NCI-H2171 treated with DMSO at 0.1 percent for 48 hours (cell line): Measurements from ENCODE around the gene UST.
"Not testable (repeated sequence)": the region's sequence is repeated elsewhere in the genome, so short reads cannot be mapped to it uniquely, and the experiment has no call there.

Experiments
- DNase-seq: peaks from one replicate; lab custom pipeline; 2025; lab: John Stamatoyannopoulos, UW

UST gene

DNA sequence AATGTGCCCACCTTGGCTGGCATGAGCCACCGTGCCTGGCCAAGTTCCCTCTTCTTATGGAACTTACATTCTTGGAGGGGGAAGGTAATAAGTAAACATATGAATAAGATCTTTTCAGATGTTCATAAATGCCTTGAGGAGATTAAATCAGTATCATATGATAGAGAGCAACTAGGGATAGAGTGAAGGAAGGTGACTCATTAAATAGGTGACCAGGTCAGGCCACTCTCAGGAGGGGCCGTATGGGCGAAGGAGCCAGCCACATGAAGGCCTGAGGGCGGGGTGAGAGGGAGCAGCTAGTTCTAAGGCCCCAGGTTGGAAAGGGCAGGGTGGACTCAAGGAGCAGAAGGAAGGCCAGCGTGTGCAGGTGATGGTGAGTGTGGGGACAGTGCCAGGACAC is 91.1 kb downstream of the UST start:
- DNase-seq = no peak

DNA sequence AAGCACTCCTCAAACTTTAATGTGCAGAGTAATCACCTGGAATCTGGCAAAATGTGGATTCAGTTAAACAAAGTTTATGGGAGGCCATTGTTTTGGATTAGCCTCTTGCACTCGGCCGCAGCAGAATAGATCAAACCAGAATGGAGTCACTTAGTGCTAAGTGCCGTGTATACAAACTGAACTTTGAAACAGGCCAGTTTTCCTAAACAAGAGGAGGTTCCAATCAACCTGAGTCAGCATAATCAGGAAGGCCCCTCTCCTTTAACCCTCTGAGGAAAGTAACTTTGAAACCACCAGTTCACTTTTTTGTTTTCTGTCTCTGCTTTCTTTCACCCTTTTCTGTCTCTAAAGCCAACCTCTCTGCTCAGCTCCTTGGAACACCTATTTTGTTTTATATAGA is 92.2 kb downstream of the UST start:
- no peak for DNase-seq

DNA sequence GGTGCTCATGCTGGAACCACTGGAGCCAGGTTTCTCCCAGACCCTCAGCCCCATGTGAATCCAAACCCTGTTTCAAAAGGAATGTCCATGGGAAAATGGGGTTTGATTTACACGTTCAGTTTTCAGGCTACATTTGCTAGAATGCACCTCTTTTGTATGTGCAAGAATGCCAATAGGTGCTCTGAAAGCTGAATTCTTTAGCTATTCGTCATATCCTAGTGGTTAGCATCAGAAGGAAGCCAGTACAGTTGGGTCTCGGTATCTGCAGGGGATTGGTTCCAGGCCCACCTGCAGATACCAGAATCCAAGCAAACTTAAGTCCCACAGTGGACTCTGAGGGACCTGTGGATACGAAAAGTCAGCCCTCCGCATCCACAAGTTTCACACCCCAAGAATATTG is 93.4 kb downstream of the UST start:
- no peak for DNase-seq

DNA sequence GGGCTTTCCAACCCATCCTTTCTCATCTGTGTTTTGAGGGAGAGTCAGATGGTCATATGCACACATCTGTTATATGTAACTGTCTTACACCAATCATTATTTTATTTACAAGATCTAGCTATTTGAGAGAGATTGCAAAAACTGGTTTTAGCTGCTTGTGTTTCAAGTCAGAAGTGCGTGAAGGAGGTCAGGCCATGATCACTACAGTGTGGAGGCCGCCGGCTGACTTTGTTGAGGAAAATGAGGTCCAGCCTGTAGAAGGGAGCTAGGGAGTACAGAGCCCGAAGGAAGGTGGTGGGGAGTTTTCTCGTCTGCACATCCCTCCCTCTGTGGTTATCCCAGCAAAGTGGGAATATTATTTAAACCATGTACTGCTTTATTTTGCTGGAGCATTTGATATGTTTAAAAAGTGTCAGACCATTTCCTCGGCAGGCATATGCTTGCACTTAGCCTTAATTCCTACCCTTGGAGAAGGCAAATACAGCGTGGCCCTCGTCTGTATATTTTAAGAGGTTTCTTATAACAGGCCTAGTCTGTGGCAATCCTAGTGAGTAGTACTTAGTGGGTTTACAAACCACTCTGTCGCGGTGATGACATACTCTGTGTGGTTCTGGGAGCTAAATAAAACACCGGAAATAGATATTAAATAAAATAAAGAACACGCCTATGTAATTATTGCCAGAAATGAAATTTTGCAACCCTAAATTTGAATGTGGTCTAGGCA is 95.6 kb downstream of the UST start:
- DNase-seq = no peak

DNA sequence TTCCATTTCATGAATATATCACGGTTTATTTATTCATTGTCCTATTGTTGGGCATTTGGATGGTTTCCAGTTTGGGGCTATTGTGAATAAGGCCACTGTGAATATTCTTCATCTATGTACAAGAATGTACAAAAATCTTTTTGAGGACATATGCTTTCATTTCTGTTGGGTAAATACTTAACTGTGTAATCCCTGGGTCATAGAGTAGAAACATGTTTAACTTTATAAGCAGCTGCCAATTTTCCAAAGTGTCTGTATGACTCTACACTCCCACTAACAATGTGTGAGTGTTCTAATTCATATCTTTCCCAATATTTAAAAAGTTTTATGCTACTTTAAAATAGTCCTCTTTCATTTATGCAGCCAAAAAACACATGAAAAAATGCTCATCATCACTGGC is 98.6 kb downstream of the UST start:
- no peak for DNase-seq

DNA sequence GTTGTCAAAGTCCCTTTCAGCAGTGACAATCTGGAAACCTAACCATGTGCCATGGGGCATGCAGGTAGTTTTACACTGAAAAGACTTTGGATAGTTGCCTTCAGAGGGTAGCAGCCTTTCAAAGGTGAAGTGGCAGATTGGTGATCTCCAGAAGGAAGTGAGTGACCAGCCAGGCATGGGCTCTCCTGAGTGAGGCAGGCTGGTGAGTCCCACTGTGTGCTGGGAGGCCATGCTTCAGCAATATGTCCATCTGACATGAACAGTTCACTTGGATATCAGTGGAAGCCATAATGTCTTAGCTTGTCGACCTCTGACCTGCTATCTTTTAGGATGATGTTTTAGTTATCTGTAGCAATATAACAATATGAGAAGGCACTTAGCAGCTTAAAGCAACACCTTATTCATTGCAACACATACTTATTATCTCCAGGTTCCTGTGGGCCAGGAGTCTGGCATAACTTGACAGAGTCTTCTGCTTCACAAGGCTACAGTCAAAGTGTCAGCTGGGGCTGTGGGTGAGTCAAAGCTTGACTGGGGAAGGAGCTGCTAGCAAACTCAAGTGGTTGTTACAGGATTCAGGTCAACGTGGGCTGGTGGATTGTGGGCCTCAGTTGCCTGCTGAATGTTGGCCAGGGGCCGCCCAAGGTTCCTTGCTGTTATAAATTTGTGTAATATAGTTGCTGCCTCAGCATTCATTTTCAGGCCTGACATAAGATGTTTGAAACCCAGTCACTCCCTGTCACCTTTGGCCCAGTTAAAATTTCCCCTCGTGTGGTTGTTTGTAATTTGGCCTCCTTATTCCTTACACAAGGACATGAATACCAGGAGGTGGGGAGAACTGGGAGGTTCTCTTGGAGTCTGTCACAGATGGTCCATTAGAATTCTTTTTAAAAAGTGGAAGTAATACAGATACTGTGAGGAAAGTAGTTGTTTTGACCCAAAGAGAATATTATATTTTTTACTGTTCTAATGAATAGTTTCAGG is 100.2 kb downstream of the UST start:
- no peak for DNase-seq

DNA sequence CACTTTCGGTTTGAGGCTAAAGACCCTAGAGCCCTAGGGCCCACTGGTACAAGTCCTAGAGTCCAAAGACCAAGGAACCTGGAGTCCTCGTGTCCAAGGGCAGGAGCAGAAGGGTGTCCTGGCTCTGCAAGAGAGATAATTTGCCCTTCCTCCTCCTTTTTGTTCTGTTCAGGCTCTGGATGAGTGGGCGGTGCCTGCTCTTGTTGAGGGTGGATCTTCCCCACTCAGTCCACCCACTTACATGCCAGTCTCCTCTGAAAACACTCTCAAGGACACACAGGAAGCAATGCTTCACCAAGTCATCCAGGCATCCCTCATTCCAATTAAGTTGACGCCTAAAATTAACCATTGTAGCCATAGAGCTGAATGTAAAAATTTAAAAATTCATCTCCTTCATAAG is 102.1 kb downstream of the UST start:
- no peak for DNase-seq

DNA sequence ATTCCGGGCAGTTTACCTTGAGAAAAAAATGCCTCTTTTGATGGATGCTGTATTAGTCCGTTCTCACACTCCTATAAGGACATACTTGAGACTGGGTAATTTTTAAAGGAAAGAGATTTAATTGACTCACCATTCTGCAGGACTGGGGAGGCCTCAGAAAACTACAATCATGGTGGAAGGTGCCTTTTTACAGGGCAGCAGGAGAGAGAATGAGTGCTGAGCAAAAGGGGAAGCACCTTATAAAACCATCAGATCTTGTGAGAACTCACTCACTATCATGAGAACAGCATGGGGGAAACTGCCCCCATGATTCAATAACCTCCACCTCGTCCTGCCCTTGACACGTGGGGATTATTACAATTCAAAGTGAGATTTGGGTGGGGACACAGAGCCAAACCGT is 102.6 kb downstream of the UST start:
- DNase-seq = not testable (repeated sequence)

DNA sequence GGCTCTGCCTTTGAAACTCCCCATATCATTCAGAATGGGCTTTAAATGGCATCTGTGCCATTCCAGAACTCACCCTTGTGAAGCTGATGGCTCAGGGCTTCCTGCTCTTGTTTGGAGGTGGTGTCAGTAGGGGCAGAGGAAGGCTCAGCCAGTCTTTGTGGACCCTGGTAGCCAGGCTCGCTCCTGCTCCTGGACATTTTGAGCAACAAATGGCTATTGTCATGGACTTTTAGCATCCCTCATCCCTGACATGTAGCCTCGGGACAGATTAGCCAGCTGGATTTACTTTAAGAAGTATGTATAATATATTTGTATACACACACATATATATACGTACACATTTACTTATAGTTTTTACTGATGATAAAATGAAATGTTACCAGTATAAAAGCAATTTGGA is 104.1 kb downstream of the UST start:
- DNase-seq = no peak

DNA sequence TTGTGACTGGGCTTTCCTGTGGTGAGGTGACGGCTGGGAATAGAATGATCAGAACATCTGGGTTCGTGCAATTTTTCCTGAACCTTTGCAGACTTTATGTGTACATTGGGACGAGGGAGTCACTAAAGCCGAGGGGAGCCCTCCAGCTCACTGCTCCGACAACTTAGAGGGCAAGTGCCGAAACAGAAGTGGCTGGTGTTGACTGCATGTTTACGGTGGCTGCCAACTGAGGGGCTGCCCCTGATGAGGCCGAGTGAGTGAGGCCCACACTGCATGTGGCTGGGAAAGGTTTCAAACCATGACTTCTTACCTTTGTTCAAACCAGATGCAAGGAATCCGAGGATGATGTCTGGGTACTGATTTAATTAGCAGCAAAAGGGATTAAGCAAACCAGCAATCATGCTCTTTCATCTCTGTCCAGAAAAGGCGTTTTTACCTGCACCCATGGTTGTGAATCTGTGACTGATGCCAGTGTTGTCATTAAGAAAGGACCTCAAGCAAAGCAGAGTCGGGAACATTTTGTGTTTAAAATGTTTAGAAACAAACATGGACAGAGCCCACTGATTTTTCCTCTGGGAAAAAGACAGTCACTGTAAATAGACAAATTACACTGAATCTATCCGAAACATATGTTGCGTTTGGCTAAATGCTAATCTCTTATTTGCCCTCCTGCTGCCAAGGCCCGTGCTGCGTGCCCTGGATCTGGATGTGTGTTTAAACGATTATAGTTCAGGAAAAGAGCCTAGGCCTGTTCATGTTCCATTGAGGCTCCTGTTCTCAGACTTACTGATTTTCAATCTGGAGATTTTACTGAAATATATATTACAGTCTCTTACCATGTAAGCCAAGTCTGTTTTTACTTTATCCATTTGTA is 105.1 kb downstream of the UST start:
- peak; percentile 65 for DNase-seq

DNA sequence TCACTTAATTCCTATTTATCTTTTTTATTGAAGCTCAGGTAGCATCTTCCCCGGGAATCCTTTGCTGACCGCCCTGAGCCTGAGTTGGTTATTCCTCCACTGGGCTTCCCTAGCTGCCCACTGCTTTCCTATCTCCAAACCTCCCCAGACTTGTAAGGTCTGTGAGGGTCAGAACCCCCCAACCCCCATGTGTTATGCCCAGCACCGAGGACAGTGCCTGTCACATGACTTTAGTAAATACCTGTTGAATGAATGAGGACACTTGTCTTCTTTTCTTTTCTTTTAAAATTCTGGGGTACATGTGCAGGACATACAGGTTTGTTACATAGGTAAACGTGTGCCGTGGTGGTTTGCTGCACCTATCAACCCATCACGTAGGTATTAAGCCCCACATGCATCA is 105.9 kb downstream of the UST start:
- no peak for DNase-seq

DNA sequence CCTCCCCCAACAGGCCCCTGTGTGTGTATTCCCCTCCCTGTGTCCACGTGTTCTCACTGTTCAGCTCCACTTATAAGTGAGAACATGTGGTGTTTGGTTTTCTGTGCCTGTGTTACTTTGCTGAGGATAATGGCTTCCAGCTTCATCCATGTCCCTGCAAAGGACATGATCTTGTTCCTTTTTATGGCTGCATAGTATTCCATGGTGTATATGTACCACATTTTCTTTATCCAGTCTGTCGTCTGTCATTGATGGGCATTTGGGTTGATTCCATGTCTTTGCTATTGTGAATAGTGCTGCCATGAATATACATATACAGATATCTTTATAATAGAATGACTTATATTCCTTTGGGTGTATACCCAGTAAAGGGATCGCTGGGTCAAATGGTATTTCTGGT is 106.3 kb downstream of the UST start:
- DNase-seq = not testable (repeated sequence)

DNA sequence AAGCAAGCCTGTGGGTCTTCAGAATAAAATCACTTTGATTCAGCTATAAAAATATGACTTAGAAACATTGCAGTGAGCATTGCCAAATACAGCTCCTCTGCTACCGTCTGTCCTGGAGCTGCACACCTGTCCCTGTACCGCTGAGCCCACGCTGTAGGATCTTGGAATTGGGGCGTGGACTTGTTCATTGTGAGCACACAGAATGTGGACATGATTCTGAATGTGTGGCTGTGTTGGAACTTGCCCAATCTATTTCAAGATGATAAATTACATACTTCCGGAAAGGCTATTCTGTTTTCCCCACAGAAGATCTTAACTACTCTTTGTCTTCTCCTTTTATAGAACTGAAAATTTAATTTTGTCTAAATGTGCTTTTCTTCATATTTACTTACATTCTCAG is 107.3 kb downstream of the UST start:
- DNase-seq = peak; percentile 86

DNA sequence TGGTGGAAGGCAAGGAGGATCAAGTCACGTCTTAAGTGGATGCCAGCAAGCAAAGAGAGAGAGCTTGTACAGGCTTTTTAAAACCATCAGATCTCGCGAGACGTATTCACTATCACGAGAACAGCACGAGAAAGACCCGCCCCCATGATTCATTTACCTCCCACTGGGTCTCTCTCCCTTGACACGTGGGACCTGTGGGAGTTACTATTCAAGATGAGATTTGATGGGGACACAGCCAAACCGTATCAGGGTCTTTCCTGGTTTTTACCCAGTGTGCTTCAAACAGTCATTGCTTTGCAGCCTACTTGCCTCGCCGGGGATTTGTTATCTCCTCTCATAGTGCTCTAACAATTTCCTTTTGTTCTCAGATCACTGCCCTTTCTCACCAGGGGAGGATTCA is 108.2 kb downstream of the UST start:
- DNase-seq = no peak

DNA sequence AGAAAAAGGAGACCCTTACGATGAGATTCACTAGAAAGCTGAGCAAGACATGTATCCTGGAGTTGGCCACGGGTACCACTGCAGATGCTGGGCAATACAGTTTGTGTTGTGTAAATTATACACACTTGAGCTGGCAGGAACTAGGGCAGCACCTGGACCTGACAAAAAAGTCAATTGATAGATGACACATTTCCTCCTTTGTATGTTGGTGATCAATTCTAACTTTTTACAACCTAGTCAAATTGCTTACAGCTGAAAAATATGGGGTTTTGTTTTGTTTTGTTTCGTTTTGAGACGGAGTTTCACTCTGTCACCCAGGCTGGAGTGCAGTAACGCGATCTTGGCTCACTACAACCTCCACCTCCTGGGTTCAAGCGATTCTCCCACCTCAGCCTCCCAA is 108.9 kb downstream of the UST start:
- no peak for DNase-seq

DNA sequence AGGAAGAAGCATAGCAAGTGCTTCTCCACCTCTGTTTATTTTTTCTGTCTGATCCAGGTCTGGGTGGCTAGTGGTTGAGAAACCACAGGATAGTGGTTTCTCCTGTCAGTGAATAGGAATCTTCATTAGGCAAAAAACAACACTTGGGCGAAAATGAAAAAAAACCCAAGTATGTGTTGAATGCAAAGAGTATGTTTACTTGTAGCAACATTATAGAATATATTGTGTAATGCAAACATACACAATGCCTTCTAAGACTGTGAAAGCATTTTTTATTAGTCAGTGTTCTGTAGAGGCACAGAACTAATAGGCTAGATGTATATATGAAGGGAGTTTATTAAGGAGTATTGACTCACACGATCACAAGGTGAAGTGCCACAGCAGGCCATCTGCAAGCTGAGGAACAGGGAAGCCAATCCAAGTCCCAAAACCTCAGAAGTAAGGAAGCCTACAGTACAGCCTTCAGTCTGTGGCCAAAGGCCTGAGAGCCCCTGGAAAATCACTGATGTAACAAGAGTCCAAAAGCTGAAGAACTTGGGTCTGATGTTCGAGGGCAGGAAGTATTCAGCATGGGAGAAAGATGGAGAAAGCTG is 111.1 kb downstream of the UST start:
- DNase-seq = no peak

DNA sequence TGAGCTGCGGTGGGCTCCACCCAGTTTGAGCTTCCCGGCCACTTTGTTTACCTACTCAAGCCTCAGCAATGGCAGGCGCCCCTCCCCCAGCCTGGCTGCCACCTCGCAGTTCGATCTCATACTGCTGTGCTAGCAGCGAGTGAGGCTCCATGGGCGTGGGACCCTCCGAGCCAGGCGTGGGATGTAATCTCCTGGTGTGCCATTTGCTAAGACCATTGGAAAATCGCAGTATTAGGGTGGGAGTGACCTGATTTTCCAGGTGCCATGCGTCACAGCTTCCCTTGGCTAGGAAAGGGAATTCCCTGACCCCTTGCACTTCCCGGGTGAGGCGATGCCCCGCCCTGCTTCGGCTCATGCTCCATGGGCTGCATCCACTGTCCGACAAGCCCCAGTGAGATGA is 117.3 kb downstream of the UST start:
- DNase-seq = not testable (repeated sequence)

DNA sequence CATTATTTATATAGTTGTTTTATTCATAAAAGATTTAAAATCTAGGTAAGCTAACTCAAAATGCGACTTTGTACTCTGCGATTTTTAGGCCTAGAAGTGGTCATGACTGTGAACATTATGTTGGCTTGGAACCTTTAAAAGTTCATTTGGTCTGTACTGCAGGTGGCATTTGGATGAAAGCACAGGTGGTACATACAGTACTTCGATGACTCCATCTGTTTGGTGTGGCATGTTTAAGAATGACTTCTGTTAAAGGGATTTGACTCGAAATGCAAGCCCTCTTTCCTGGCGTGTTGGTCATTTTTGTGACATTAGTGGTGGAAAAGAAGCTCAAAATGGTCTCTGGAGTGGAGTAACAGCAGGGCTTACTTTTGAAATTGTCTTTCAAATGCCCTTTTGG is 118.1 kb downstream of the UST start:
- peak; percentile 82 for DNase-seq

DNA sequence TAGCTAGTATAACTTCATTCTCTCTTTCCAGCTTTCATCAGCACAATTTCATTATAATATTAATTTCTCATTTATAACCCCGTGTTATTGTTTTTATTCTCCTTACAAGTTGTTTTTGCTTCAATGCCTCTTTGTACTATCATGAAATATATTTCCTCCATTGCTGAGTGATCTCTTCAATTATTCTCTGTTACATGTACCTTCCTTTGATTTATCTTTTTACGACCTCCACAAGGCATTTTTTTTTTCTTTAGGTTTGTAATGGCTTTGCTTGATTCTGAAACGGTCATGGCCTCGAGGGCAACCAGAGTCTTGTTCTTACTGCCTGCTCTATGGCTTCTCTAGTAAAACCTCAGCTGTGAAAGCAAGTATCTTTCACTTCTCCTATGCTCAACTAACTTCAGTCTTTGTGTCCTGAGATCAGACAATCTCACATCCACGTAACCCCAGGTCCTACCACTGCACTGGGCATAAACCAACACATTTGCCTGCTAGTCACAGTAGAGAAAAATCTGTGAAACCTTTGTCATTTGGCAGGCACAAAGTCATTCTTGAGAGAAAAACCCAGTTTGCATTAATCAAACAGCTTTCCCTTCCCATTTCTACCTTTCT is 119.9 kb downstream of the UST start:
- DNase-seq = no peak

DNA sequence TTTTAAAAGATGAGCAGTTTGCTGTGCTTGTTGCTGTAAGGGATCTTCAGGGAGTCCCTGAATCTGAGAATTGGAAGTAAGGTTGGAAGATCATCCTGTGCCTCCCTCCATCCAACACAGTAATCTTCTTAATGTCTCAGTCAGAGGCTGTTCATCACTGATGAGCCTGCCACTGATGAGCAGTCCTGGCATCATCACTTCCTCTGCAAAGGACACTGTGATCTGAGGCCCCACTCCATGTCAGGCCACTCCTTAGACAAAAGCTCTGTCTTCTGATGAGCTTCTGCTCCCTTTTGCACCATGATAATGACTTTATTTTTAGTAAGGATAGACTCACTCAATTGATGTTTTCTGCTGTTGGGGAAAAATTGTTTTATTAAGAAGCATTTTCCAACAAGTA is 121.0 kb downstream of the UST start:
- no peak for DNase-seq

DNA sequence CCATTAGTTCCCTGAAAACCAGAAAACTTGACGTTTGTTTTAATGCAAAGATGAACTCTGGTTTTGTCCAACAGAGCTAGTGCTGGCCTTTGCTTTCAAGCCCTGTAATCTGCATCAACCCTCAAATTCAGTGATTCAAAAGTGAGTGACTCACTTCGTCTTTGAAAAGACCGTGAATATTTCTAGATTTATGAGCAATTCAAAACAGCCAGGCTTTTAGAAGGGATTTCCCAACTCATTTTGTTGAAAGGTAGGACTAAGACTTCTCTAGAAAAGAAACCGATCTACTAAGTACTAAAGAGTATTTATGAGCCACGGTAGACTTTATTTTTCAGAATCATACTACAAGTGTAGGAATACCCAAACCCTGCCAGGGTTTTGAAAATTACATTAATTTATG is 121.5 kb downstream of the UST start:
- no peak for DNase-seq

DNA sequence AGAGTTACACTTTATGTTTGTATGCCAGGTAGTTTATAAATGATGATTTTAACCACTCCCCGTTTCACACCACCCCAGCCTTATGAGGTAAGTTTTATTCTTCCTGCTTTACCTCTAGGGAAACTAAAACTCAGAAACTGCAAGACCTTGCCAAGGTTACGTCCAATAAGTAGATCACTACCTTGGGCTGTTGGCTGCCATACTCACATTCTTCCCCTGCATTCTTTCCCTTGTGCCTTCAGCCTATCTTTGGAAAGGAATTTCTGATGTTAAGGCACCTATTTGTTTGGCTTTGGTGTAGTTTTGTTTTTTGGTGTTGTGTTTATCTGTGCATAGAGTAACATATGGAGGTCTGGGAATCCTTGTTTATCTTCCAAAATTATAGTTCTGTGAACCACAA is 122.1 kb downstream of the UST start:
- DNase-seq = no peak
